Stimulated activated CD4-positive, alpha-beta T cell treated with anti-CD3 and anti-CD28 coated beads, Interleukin-4, amount 100 ng/mL, for 48 hours (primary cell): Measurements from ENCODE around the gene BANK1.

ENCODE experiments used
- DNase-seq, 2 donors: peaks; one replicate each; pipeline ENCODE4 v3.0.0-alpha.2; 2020; ENCODE audit warnings: low read depth in 2 of 2

Gene BANK1

DNA sequence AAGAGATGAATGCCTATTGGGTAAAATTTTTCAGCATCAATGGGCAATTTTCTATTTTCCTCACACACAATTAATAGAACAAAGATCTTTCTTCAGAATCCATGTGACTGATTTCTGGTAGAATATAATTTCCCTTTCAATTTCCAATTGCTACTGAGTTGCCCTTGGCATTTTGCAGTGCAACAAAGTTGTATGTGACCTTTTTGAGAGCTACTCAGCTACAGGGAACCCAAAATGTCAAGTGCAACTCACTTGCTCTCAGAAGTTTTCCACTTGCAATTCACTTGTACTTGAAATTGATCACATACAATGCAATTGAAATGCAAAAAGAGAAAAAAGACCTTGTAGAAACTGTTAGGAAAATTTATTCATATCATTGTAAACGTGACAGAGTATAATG is 245.5 kb downstream of the BANK1 start:
- DNase-seq = no peak

- no peak for DNase-seq
These were observed 246.3 kb downstream of the BANK1 start for GRCh38 chr4:102036619-102037376.

DNA sequence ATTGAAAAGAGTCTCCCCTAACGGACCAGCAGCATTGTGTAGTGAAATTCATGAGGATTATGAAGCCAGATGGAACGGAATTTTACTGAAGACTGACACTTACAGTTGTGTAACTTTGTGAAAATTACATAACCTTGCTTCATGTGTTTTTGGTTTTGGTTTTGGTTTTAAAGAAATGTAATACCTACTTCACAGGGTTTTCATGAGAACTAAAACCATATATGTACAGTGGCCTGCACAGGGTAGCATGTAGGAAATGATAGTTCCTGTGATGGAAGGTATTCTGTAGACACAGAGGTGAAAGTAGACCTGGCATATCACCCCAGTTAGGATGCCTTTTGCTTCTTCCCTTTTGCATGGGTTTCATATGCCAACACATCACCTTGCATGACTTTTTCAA is 247.0 kb downstream of the BANK1 start:
- DNase-seq = no peak

- DNase-seq = no peak
These were observed 252.6 kb downstream of the BANK1 start for GRCh38 chr4:102042871-102043802.

GRCh38 chr4:102047616-102048015 is 257.1 kb downstream of the BANK1 start:
- no peak for DNase-seq

- no peak for DNase-seq
These were observed 265.3 kb downstream of the BANK1 start for GRCh38 chr4:102055805-102056204.

- no peak for DNase-seq
These were observed 266.6 kb downstream of the BANK1 start for GRCh38 chr4:102057122-102057521.

GRCh38 chr4:102061133-102061532 is 270.6 kb downstream of the BANK1 start:
- no peak for DNase-seq

DNA sequence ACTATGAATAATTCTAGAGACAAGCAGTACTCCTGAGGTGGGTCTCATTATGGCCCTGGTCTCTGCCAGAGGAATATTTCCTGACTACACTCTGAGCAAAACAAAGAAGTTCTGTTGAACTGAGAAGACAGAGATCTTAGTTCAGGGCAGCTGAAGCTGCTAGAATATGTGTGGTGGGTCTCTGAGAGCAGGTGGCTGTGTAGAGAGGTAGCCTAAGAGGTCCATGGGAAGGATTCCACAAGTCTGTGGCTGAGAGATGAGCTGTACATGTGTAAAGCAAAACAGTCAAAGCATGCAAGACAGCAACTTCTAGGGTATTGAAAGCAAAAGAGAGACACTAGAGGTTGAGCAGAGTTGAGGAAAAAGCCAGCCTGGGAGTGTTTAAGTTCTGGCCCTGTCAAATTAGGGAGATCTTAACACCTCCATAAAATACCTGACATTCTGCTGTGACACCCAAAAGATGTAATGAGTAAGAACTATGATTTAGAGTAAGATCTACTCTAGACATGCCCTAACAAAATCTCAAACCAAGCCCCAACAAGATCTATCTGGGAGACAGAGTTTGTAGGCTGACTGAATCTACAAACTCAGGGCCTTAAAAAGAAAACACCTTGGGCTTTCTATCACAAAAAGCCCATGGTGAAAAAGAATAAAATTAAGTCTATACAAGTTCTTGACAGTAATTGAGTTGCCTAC is 274.4 kb downstream of the BANK1 start:
- DNase-seq = no peak

DNA sequence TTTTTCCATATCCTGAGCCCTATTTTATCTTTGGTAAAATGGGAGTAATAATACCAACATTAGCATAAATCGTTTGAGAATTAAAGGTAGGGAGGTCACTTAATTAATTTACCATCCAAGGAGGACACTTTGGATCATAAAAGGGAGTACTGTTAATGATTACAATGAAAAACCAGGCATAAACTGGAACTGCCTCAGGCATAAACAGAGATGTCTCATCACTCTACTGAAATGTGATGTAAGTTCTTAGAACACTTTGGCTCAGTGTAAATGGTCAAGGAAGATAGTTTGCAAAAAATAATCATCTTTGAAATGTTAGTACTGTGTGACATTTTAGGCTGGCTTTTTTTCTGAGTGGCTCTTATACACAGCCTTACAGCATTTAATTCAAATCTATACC is 286.1 kb downstream of the BANK1 start:
- DNase-seq = no peak

GRCh38 chr4:102080184-102080583 is 289.7 kb downstream of the BANK1 start:
- no peak for DNase-seq

GRCh38 chr4:102089850-102090621 is 299.5 kb downstream of the BANK1 start:
- no peak for DNase-seq

- DNase-seq = no peak
These were observed 301.1 kb downstream of the BANK1 start for GRCh38 chr4:102091656-102092055.

DNA sequence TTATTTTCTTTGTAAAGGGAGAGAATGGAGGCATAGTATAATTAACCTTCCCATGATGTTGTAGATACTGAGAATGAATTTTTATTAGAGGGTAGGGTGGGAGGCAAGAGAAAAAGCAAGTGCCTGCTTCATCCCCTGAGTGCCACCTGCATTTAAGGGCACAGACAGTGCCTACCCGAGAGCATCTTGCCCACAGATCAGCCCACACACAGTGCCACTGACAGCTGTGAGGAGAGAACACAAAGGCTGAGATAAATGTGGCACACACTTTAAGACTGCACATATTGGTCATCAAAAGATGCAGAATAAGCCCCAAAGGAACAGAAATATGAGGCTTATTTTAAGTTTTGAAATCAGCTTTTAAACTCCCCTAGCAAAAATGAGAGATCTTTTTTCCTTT is 304.0 kb downstream of the BANK1 start:
- no peak for DNase-seq

DNA sequence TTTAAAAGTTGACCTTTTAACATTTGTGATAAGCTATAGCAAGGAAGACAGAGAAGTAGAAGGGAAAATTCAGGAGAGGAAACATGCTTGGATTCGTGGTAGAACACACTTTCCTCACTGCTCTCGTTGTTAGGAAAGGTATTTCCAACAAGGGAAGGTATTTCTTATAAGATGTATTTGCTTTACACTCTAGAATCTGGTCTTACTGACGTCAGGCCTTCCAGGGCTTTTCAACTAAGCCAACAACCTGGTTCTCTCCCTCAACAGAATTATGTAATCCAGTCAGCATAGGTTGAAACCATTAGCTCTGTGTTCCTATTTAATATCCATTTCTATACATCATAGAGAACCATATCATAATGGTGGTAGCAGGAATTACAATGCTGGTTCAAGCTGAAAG is 312.8 kb downstream of the BANK1 start:
- no peak for DNase-seq

- no peak for DNase-seq
These were observed 313.7 kb downstream of the BANK1 start for GRCh38 chr4:102104278-102104677.

DNA sequence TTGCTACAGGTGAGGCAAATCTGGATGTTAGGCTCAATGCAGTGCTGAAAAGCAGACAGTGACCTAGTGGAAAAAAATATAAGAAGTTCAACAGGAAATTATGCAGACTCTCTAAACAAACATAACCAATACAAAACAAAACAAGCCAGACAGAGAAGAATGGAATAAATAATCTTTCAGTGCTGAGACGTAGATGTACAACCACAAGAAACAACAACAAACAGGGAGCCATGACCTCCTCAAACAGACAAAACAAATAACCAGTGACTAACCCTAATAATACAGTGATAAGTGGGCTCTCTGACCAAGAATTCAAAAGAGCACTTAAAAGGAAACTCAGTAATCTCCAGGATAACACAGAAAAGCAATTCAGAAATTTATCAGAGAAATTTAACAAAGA is 315.5 kb downstream of the BANK1 start:
- DNase-seq = no peak

GRCh38 chr4:102114118-102114630 is 323.6 kb downstream of the BANK1 start:
- DNase-seq = no peak

DNA sequence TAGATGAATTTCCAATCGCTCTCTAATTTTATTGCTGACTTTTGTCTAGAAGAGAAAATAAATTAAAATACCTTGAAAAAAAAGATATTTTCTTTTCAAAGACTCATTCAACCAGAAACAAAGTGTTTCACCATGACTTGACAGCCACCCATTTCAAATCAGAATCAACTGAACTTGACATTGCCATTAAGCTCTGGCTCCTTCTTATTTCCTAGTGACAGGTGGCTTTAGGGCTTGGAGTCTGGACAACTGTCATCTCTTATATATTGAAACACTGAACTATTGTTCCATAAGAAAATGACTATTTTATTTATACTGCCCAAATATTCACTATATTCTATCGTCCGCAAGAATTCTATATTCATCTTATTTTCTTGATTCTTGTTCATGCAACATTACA is 325.6 kb downstream of the BANK1 start:
- DNase-seq = no peak

DNA sequence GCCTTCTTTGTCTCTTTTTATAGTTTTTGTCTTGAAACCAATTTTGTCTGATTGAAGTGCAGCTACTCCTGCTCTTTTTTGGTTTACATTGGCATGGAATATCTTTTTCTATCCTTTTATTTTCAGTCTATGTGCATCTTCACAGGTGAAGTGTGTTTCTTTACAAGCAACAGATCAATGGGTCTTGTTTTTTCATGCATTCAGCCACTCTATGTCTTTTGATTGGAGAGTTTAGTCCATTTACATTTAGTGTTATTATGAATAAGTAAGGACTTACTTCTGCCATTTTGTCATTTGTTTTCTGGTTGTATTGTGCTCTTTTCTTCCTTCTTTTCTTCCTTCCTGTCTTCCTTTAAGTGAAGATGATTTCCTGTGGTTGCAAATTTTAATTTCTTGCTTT is 330.3 kb downstream of the BANK1 start:
- DNase-seq = no peak
